ENCODE results near the gene CACNA1G.

The CACNA1G gene

DNA sequence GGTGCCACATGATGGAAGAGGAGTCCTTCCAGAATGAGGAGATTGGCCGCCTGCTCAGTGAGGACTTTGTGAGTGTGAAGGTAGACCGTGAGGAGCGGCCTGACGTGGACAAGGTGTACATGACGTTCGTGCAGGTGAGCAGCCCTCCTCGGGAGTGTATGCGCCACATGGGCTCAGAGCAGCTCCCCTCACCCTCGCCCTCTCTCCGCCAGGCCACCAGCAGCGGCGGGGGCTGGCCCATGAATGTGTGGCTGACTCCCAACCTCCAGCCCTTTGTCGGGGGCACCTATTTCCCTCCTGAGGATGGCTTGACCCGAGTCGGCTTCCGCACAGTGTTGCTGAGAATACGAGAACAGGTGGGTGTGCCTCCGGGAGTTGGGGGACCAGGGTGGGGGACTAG, 11.7 kb upstream of the CACNA1G start:
- no peak for DNase-seq (ENCODE audit: low read depth)

DNA sequence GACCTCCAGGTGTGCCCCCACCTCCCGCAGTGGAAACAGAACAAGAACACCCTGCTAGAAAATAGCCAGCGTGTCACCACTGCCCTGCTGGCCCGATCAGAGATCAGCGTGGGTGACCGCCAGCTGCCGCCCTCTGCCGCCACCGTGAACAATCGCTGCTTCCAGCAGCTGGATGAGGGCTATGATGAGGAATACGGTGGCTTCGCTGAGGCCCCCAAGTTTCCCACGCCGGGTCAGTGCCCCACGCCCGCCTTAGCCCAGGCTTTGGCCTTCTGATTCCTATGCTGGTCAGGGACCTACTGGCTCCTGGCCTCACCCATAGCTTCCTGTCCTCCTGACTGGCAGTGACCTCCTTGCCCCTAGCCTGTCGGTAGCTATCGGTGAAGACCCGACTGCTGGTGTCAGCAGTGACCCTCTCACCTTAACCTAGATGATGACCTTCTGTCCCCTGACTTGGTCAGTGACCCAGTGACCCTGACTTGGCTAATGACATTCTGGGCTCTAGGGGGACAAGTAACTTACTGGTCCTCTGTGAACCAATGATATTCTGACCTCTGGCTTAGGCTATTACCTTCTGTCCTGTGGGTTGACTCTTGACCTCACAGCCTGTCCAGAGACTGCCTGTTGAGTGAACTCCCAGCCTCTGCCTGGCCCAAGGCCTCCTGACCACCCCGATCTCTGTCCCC, 11.1 kb upstream of the CACNA1G start:
- no peak for DNase-seq (ENCODE audit: low read depth)

DNA sequence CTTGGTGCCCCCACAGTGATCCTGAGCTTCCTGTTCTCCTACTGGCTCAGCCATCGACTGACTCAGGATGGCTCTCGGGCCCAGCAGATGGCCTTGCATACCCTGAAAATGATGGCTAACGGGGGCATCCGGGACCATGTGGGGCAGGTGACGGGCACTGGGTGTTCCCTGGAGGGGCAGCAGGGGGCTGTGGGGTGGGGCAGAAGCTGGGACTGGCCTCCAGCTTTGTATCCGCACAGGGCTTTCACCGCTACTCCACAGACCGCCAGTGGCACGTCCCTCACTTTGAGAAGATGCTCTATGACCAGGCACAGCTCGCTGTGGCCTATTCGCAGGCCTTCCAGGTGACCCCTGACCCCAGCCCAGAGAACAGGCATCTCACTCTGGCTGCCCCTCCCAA, 10.5 kb upstream of the CACNA1G start:
- no peak for DNase-seq (ENCODE audit: low read depth)

DNA sequence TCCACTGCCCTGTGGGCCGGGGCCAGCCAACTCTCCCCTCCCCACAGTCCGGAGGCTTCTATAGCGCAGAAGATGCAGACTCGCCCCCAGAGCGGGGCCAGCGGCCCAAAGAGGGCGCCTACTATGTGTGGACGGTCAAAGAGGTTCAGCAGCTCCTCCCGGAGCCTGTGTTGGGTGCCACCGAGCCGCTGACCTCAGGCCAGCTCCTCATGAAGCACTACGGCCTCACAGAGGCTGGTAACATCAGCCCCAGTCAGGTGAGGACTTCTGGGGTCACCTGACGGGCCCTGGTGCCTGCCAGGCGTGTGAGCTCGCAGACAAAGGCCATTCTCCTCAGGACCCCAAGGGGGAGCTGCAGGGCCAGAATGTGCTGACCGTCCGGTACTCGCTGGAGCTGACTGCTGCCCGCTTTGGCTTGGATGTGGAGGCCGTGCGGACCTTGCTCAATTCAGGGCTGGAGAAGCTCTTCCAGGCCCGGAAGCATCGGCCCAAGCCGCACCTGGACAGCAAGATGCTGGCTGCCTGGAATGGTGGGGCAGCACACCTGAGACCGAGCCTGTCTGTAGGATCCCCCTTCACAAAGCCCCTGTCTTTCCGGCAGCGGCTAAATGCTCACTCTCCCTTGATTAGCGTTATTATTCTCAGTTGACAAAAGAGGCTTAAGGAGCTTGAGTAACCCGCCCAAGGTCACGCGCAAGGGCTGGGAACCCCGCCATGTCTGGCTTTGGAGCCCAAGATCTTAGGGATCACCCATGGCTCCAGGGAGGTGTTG, 9.7 kb upstream of the CACNA1G start:
- no peak for DNase-seq (ENCODE audit: low read depth)

DNA sequence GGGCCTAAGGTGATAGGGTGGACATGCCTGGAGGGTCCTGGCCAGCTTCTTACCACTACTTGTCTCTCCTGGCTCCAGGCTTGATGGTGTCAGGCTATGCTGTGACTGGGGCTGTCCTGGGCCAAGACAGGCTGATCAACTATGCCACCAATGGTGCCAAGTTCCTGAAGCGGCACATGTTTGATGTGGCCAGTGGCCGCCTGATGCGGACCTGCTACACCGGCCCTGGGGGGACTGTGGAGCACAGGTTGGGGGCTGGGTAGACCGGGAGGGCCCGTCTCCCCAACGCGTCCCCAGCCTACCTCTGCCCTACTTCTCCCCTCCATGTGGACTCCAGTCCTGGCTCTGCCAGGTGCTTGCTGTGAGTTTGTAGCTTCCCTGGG, 9.1 kb upstream of the CACNA1G start:
- no peak for DNase-seq (ENCODE audit: low read depth)

DNA sequence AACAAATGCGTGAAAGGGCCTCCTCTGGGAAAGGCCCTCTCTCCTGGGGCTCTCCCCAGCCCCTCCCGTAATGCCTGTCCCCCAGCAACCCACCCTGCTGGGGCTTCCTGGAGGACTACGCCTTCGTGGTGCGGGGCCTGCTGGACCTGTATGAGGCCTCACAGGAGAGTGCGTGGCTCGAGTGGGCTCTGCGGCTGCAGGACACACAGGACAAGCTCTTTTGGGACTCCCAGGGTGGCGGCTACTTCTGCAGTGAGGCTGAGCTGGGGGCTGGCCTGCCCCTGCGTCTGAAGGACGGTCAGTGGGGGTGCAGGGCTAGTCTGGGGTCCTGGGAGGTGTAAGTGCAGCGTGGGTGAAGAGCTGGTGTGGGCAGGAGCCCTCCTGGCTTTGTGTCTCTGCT, 8.6 kb upstream of the CACNA1G start:
- DNase-seq (ENCODE audit: low read depth) = no peak

DNA sequence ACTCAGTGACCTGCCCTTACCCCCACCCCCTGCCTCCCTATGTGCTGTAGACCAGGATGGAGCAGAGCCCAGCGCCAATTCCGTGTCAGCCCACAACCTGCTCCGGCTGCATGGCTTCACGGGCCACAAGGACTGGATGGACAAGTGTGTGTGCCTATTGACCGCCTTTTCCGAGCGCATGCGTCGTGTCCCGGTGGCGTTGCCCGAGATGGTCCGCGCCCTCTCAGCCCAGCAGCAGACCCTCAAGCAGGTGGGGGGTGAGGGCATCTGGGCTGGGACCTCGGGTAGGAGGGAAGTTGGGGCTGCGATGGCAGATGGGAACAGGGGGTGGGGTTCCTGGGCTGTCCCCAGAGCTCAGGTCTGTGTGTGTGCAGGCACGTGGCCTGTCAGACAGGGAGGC, 6.3 kb upstream of the CACNA1G start:
- DNase-seq (ENCODE audit: low read depth) = no peak

DNA sequence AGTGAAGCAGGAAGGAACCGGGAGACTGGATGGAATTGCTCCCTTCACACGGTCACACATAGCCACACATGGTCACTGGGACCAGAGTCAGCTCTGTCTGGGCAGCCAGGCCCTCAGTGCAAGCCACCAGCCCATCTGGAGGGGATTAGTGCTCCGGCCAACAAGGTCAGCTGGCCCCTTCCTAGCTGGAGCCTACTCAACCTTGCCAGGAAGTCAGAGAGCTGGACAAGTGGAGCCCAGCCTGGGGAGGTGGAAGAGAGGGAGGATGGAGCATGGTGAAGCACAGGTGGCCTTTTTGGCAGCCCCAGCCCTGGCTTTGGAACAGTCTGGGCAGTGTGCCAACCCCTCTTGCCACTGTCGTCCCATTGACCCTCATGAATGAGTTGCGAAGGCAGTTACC, 3.7 kb upstream of the CACNA1G start:
- DNase-seq (ENCODE audit: low read depth) = no peak

DNA sequence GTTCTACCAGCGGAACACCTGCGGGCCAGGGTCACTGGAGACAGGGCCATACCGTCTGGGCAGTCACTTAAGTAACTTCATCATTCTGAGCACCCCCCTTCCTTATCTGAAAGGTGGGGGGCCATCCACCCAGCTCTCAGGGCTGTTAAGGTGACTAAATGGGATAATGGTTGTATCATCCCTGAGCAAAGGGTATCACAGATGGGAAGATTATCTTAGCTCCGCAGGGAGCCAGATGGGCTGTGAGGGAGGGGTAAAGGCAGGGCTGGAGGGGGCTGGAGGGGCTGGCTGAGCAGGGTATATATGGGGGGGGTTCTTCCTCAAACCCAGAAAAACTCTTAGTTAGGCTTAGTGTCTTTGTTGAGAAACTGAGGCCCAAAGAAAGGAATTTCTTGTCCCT, 2.9 kb upstream of the CACNA1G start:
- no peak for DNase-seq (ENCODE audit: low read depth)

DNA sequence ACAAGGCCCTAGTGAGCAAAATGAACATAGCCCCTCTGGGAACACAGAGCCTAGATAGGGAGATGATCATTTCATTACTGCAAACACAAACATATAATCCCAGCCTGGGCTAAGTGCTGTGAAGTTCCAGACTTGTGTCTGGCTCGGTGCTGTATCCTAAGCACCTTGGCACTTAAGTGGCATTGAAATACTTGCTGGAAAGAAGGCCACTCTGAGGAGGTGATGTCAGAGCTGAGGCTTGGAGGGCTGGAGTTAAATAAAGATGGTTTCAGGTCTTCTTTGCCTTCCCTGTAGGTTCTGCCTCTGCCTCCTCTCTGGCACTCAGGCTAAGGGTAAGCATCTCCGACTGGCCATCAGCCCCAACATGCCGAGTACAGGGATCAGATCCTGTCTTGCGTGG, 2.4 kb upstream of the CACNA1G start:
- no peak for DNase-seq (ENCODE audit: low read depth)

DNA sequence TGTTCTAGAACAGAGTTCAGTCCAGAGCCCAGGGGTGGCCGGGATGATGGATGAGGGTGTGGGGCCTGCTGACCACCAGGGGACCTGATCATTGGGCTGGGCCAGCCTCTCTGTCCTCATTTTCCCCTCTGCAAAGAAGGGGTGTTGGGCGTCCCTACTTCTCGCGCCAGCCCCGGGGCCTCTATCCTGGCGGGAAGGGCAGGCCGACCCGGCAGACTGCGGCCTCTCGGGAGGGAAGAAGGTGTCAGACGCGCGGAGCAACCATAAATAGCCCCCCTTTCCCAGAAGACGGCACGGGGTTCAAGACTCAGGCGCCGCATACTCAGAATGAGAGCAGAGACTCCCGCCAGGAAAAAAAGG, 2.0 kb upstream of the CACNA1G start:
- no peak for DNase-seq (ENCODE audit: low read depth)

DNA sequence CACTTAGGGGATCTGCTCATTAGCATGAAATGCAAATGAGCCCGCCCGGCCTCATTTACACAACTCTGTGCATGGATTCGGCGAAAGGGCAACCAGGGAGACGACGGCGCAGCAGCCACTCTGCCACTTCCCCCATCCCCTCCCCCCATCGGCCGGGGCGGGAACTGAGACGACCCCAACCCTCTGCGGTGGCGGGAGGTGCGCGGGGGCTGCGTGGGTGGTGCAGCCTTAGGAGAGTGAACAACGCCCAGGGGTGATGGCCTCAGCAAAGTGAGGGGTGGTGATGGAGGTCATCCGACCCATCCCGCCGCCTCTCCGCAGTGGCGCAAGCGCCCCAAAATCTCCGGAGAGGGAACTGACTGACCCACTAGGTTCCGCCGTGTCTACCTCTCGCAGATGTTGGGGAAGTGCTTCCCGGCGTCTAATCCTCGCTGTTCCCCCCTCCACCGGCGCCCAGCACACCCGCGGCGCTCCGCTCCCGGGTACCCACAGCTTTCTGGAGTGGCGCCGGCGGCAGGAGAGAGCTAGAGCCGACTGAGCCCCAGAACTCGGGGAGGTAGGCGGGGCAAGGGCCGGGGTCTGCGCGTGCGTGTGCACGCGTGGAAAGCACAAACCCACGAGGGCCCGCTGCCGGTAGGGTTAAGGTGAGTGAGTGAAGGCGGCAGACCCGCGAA, 1.4 kb upstream of the CACNA1G start:
- DNase-seq (ENCODE audit: low read depth) = no peak

DNA sequence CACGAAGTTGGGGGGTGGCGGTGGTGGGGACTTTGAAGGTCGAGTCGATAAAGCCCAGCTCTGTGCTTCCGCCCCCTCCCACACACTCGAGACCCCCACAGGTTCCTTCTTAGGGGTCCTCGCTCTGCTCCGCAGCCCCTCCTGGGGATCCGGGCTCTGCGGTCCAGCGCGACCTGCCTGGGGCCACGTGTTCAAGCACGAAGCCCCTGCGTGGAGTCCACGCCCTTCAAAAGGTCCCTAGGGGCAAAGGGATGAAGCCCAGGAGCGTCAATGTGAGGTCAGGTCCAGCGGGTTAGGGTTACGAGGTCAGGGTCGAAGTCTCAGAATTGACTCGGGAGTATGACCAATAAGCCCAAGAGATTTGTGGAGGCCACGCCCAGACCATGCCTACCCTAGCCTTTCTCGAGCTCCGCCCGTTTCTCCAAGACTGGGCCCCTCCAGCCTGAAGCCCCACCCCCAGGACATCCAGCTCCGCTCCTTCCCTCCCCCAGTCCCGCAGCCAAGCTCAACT, 786 bp upstream of the CACNA1G start:
- DNase-seq (ENCODE audit: low read depth) = no peak

DNA sequence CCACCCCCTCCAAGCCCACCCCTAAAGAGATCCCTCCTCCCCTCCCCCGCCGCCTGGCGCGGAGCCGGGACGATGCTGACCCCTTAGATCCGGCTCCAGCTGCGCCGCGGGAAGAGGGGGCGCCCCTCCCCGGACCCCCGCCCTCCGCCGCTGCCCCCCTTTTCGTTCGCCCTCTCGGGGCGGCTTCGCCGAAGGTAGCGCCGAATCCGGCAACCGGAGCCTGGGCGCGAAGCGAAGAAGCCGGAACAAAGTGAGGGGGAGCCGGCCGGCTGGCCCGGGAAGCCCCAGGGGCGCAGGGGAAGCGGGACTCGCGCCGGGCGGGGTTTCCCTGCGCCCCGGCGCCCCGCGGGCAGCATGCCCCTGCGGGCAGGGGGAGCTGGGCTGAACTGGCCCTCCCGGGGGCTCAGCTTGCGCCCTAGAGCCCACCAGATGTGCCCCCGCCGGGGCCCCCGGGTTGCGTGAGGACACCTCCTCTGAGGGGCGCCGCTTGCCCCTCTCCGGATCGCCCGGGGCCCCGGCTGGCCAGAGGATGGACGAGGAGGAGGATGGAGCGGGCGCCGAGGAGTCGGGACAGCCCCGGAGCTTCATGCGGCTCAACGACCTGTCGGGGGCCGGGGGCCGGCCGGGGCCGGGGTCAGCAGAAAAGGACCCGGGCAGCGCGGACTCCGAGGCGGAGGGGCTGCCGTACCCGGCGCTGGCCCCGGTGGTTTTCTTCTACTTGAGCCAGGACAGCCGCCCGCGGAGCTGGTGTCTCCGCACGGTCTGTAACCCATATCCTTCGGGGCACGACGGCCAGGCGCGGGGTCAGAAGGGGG, 623 bp downstream of the CACNA1G start:
- no peak for DNase-seq (ENCODE audit: low read depth)

DNA sequence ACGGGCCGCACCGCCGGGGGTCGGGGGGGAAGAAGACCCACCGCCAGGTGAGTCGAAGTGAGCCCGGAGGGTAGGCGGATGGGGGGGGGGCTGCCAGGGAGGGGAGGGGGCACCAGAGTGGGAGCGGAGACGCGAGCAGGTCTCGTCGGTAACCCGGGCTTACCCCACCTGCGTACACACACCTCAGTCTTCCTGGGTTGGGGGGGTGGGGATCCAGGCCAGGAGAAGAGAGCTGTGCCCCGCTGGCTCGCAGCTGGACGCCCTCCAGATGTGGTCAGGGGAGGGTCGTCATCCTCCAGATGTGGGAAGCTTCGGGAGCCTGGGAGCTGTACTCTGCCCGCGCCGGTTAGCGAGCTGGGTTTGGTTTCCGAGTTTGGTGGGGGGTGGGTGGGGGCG, 1.2 kb downstream of the CACNA1G start:
- no peak for DNase-seq (ENCODE audit: low read depth)

DNA sequence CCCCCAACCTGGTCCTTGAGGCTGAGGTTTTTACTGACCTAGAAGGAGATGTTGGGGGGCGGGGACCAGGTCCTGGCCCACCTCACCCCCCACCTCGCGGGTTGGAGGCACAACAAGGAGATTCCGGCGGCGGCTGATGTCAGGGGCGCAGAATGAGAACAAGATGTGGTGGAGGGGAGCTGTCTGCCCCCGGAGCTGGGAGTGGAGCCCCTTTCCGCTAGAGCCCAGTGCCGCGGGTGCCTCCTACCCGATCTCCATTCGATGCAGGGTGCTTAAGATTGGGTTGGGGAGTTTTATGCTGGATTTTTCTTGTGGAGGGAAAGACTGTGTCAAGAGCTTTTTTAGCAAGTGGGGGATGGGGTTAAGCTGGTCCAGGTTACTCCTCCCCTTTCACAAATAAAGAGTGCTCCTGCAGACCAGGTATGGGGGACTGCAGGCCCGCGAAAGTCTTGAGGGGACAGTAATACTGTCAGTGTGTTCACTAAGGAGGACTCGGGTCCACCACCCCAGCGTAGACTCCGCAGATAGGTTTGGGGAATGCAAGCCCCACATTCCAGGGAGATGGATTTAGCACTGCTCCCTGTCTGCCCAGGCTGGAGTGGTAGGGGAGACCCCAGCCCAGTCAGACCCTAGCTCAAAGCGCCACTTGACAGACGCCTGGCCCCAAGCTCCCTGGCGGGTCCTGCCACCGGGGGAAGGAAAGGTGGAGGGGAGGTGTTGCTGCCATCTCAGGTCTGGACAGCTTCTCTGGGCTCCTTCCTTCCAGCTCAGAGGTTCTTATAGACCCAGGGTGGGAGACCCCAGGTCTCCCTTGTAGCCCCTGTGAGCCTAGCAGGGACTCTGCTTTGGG, 2.0 kb downstream of the CACNA1G start:
- no peak for DNase-seq (ENCODE audit: low read depth)

DNA sequence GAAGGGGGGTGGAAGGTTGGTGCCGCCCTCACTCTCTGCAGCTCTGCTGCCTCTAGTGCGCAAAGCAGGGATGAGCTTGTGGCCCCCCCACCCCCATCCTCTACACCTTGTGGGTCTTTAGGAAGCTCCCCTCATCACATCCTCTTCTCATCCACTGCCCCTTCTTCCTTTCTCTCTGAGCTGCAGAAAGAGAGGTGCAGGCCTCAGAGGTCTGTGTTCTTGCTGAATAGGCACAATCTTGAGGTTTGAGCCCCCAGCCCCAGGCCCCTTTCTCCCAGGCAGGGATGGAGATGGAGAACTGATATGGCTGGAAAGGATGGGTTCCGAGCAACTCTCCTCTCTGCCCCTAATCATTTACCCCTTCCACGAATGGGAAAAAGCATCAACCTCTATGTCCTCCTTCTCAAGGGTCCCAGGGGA, 2.6 kb downstream of the CACNA1G start:
- no peak for DNase-seq (ENCODE audit: low read depth)

DNA sequence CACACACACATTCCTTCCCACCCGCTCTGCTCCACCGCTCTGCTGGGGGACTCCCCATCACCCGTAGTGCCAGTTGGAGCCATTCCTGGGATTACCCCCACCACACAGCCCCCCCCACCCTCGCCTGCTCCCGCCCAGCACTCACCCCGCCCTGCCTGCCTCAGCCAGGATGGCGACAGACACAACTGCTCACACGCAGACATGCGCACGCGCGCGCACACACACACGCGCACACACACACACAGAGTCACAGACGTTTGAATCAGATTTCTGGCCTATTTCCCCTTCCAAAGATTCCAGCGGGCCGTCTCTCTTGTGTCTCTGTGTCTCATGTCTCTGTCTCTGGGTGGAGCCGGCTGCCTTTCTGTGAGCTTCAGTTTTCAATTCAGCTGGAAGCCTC, 4.4 kb downstream of the CACNA1G start:
- no peak for DNase-seq (ENCODE audit: low read depth)

DNA sequence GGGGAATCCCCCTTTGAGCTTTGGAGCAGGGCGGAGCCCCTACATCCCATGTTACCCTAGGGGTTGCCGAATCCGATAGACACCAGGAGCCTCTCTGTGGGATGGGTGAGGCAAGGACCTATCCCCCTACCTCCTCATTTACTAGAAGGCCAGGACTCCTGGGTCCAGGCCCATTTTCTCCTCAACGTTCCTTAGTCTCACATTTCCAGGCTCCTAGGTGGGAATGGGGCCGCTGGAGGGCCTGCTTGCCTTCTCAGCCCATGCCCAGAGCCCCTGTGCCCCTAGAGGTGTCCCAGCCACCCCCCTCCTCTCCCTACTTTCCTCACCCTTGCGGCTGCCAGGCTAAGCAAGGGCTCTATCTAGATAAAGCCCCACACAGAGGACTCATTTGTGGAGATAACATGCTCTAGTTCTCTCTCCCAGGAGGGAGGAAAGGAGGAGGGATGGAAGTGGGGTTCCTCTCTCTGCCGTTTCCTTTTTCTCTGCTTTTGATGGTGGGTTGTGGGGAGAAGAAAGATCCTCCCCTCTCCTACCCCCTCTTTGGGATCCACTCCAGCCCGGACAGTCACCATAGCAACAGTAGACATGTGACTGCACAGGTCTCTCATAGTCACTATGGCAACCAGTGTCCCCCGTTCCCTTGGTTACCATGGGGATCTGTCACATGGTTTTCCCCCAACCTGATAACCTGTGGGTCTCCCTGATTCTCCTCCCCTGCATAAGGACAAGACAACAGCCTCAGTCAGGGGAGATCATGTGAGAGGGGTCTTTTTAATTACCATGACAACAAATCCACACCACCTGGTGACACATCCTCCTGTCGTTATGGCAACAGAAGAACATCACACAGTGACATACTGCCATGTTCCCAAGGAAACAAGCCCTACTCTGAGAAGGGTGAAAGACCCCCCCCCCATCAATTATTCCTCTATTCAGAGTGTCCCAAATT, 5.2 kb downstream of the CACNA1G start:
- DNase-seq (ENCODE audit: low read depth) = no peak

DNA sequence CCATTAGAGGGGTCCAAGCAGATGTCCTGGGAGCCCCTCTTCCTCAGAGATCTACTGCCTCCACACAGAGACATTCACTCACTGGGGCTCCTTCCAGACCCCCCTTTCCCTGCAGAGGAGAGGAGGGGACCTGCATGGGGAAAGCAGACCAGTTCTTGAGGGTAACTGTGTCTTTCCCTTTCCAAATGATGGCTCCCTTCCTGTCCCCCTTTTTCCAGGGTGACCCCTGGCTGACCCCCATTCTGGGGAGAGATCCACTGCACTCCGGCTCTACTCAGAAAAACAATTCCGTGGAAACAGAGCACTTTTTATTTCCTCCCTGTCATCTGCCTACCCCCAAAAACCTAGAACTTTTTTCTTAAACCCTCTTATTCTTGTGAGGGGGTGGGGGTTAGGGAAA, 6.4 kb downstream of the CACNA1G start:
- no peak for DNase-seq (ENCODE audit: low read depth)
